ENCODE measurements around the gene ATRIP.

ATRIP gene

GRCh38 chr3:48410205-48411040 lies 36.1 kb upstream of the ATRIP start:
- DNase-seq (ENCODE audit: low read depth in 2 of 2) = no peak

- no peak for DNase-seq (ENCODE audit: low read depth in 2 of 2)
Measured at GRCh38 chr3:48411041-48411588, 35.4 kb upstream of the ATRIP start.

GRCh38 chr3:48411606-48412374 lies 34.7 kb upstream of the ATRIP start:
- no peak for DNase-seq (ENCODE audit: low read depth in 2 of 2)

GRCh38 chr3:48412375-48413001 lies 34.0 kb upstream of the ATRIP start:
- no peak for DNase-seq (ENCODE audit: low read depth in 2 of 2)

GRCh38 chr3:48413086-48413485 lies 33.5 kb upstream of the ATRIP start:
- DNase-seq (ENCODE audit: low read depth in 2 of 2) = no peak

GRCh38 chr3:48413611-48414010 lies 32.9 kb upstream of the ATRIP start:
- no peak for DNase-seq (ENCODE audit: low read depth in 2 of 2)

GRCh38 chr3:48414376-48415250 lies 31.9 kb upstream of the ATRIP start:
- no peak for DNase-seq (ENCODE audit: low read depth in 2 of 2)

- no peak for DNase-seq (ENCODE audit: low read depth in 2 of 2)
Measured at GRCh38 chr3:48415251-48415953, 31.1 kb upstream of the ATRIP start.

- no peak for DNase-seq (ENCODE audit: low read depth in 2 of 2)
Measured at GRCh38 chr3:48416091-48416505, 30.4 kb upstream of the ATRIP start.

- no peak for DNase-seq (ENCODE audit: low read depth in 2 of 2)
Measured at GRCh38 chr3:48416546-48416945, 30.0 kb upstream of the ATRIP start.

- DNase-seq (ENCODE audit: low read depth in 2 of 2) = no peak
Measured at GRCh38 chr3:48417529-48418108, 28.9 kb upstream of the ATRIP start.

- no peak for DNase-seq (ENCODE audit: low read depth in 2 of 2)
Measured at GRCh38 chr3:48418140-48418539, 28.4 kb upstream of the ATRIP start.

GRCh38 chr3:48418651-48419050 lies 27.9 kb upstream of the ATRIP start:
- no peak for DNase-seq (ENCODE audit: low read depth in 2 of 2)

GRCh38 chr3:48419149-48419548 lies 27.4 kb upstream of the ATRIP start:
- no peak for DNase-seq (ENCODE audit: low read depth in 2 of 2)

GRCh38 chr3:48419597-48419996 lies 26.9 kb upstream of the ATRIP start:
- no peak for DNase-seq (ENCODE audit: low read depth in 2 of 2)

GRCh38 chr3:48420561-48420960 lies 26.0 kb upstream of the ATRIP start:
- DNase-seq (ENCODE audit: low read depth in 2 of 2) = no peak

GRCh38 chr3:48422272-48422671 lies 24.3 kb upstream of the ATRIP start:
- DNase-seq (ENCODE audit: low read depth in 2 of 2) = no peak

GRCh38 chr3:48422681-48423080 lies 23.9 kb upstream of the ATRIP start:
- DNase-seq (ENCODE audit: low read depth in 2 of 2) = no peak

- DNase-seq (ENCODE audit: low read depth in 2 of 2) = no peak
Measured at GRCh38 chr3:48423241-48423882, 23.2 kb upstream of the ATRIP start.
